Endodermal cell (in vitro differentiated cells): ENCODE data around the gene ANKZF1. TPM values are rescaled to one million over a fixed set of nuclear protein-coding genes. Genes with fewer than 3 reads are reported as not detected.
"Not testable (repeated sequence)": the region's sequence is repeated elsewhere in the genome, so short reads cannot be mapped to it uniquely, and the experiment has no call there.

Experiments
- DNase-seq: peaks from one replicate; pipeline ENCODE4 v3.0.0-alpha.2; 2017
- H3K27ac ChIP-seq: 2 replicates; pipeline ENCODE4 v1.5.1; 2013; ENCODE audit warnings: mild to moderate bottlenecking, low read depth, low read length, moderate library complexity
- H3K27me3 ChIP-seq: 2 replicates; pipeline ENCODE4 v1.6.1; 2013; ENCODE audit warnings: mild to moderate bottlenecking, low read length, moderate library complexity; ENCODE audit not compliant: insufficient read depth, control insufficient read depth, poor library complexity, severe bottlenecking
- H3K36me3 ChIP-seq: 2 replicates; pipeline ENCODE4 v1.7.0; 2013; ENCODE audit warnings: mild to moderate bottlenecking, low read length, moderate library complexity; ENCODE audit not compliant: control insufficient read depth, insufficient read depth
- H3K4me1 ChIP-seq: one replicate; pipeline ENCODE4 v1.7.0; 2013; ENCODE audit warnings: low read length; ENCODE audit not compliant: control insufficient read depth, insufficient read depth
- H3K4me3 ChIP-seq: 2 replicates; pipeline ENCODE4 v1.5.1; 2013; ENCODE audit warnings: mild to moderate bottlenecking, low read length, moderate library complexity
- H3K9ac ChIP-seq: 2 replicates; pipeline ENCODE4 v1.6.1; 2013; ENCODE audit warnings: mild to moderate bottlenecking, low read length, moderate library complexity; ENCODE audit not compliant: poor library complexity, severe bottlenecking; ENCODE audit errors: extremely low read depth
- H3K9me3 ChIP-seq: 2 replicates; pipeline ENCODE4 v1.6.1; 2013; ENCODE audit warnings: mild to moderate bottlenecking, low read length, moderate library complexity; ENCODE audit not compliant: control insufficient read depth
- H3K27ac Mint-ChIP-seq: 2 replicates; pipeline ENCODE4 v1.8.0; 2020; ENCODE audit warnings: mixed read lengths
- H3K27me3 Mint-ChIP-seq: 2 replicates; pipeline ENCODE4 v1.8.0; 2021; ENCODE audit warnings: mild to moderate bottlenecking, mixed read lengths; ENCODE audit not compliant: insufficient read depth
- H3K36me3 Mint-ChIP-seq: 2 replicates; pipeline ENCODE4 v1.8.0; 2020; ENCODE audit warnings: low read depth, mixed read lengths
- H3K4me1 Mint-ChIP-seq: 2 replicates; pipeline ENCODE4 v1.8.0; 2020; ENCODE audit warnings: mixed read lengths
- H3K4me3 Mint-ChIP-seq: 2 replicates; pipeline ENCODE4 v1.8.0; 2020; ENCODE audit warnings: mild to moderate bottlenecking, moderate library complexity, mixed read lengths
- H3K9me3 Mint-ChIP-seq: 2 replicates; pipeline ENCODE4 v1.8.0; 2020; ENCODE audit warnings: mild to moderate bottlenecking, mixed read lengths
- CTCF ChIP-seq: fragments of 200-600 bp; sonication (generic); conservative IDR thresholded peaks from 2 replicates; pipeline ENCODE4 v1.5.0; 2021; ENCODE audit warnings: antibody characterized with exemption, mild to moderate bottlenecking
- WGBS, 2 experiments: methylation state at CpG; one replicate each; pipeline versions ENCODE4 v1.1.5 to v1.1.7; 2013; ENCODE audit warnings: missing lambda C conversion rate in 2 of 2, mixed read lengths in 1 of 2; ENCODE audit not compliant: insufficient coverage in 1 of 2, insufficient read length in 1 of 2; 5-methylcytosine and 5-hydroxymethylcytosine counted together
- total RNA-seq, 2 donors: library from RNA; stranded (reverse); fragmentation: NEBNext Ultra II Directional in 1 of 2; extraction: Animal tissue kit (Norgen Biotek cat#: 25700) in 1 of 2; gene quantifications; 2 replicates in 1 of 2; 3 replicates in 1 of 2; pipeline ENCODE4 v1.2.1, GENCODE V29; 2021

ANKZF1 gene
- total RNA-seq, 2 donors from 2014 or later = 50.9 to 56.3 TPM

- Histone ChIP-seq H3K9ac (no peak within 1 kb of the TSS), H3K27ac (no peak within 1 kb of the TSS), H3K36me3 (no peaks in the 10 kb centered on the region), H3K4me3 (peak within 1 kb of the TSS; percentile 73), H3K4me1 (peaks cover 14% of the 10 kb centered on the region), H3K27me3 (peaks cover 57% of the 10 kb centered on the region), H3K9me3 (no peaks in the 10 kb centered on the region)
- peak; percentile 93 for DNase-seq
- no peak within 1 kb of the TSS for H3K27ac Mint-ChIP-seq
- H3K4me1 Mint-ChIP-seq = peaks cover 17% of the 10 kb centered on the region
- no peaks in the 10 kb centered on the region for H3K9me3 Mint-ChIP-seq
- WGBS, 2 experiments = 0 to 1% methylated on average over 31 to 76 of the region's 76 CpGs
- H3K36me3 Mint-ChIP-seq = no peaks in the 10 kb centered on the region
- no peak for TF ChIP-seq CTCF
- H3K4me3 Mint-ChIP-seq = peak within 1 kb of the TSS; percentile 51
- peaks cover 72% of the 10 kb centered on the region for H3K27me3 Mint-ChIP-seq
Measured at GRCh38 chr2:219253753-219254589, 24.4 kb downstream of the ANKZF1 start, which contains the start of gene TUBA4A. Gene TUBA4A (minus strand): TSS chr2:219253918. CDS start chr2:219253858, 60 bp downstream.

GRCh38 chr2:219254590-219255201 lies 25.1 kb downstream of the ANKZF1 start:
- 32 to 39% methylated on average over 8 to 12 of the region's 12 CpGs for WGBS, 2 experiments
- Histone ChIP-seq H3K4me1 (peaks cover 6% of the 10 kb centered on the region), H3K9me3 (no peaks in the 10 kb centered on the region), H3K4me3 (peak overlapping the region; percentile 73), H3K36me3 (no peaks in the 10 kb centered on the region), H3K27me3 (peaks cover 60% of the 10 kb centered on the region), H3K27ac (no peak overlapping the region), H3K9ac (no peak overlapping the region)
- Mint-ChIP-seq H3K27me3 (peaks cover 77% of the 10 kb centered on the region), H3K4me3 (no peak overlapping the region), H3K27ac (no peak overlapping the region), H3K9me3 (no peaks in the 10 kb centered on the region), H3K36me3 (no peaks in the 10 kb centered on the region), H3K4me1 (peaks cover 9% of the 10 kb centered on the region)
- DNase-seq = no peak
- no peak for TF ChIP-seq CTCF

- H3K27me3 ChIP-seq = peaks cover 50% of the 10 kb centered on the region
- not testable (repeated sequence) for H3K27ac ChIP-seq, H3K4me1 ChIP-seq, H3K9ac ChIP-seq, DNase-seq, H3K9me3 Mint-ChIP-seq, H3K36me3 Mint-ChIP-seq, H3K27ac Mint-ChIP-seq, H3K4me3 ChIP-seq, H3K4me1 Mint-ChIP-seq, H3K36me3 ChIP-seq, H3K9me3 ChIP-seq, H3K4me3 Mint-ChIP-seq
- 89 to 94% methylated on average over 6 to 9 of the region's 10 CpGs for WGBS, 2 experiments
- peaks cover 75% of the 10 kb centered on the region for H3K27me3 Mint-ChIP-seq
Measured at GRCh38 chr2:219258942-219259341, 29.3 kb downstream of the ANKZF1 start.
